ENCODE results near the gene TRMT1.

- TF ChIP-seq, protein P1, sequence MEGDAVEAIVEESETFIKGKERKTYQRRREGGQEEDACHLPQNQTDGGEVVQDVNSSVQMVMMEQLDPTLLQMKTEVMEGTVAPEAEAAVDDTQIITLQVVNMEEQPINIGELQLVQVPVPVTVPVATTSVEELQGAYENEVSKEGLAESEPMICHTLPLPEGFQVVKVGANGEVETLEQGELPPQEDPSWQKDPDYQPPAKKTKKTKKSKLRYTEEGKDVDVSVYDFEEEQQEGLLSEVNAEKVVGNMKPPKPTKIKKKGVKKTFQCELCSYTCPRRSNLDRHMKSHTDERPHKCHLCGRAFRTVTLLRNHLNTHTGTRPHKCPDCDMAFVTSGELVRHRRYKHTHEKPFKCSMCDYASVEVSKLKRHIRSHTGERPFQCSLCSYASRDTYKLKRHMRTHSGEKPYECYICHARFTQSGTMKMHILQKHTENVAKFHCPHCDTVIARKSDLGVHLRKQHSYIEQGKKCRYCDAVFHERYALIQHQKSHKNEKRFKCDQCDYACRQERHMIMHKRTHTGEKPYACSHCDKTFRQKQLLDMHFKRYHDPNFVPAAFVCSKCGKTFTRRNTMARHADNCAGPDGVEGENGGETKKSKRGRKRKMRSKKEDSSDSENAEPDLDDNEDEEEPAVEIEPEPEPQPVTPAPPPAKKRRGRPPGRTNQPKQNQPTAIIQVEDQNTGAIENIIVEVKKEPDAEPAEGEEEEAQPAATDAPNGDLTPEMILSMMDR (IDR thresholded peaks at IDR 0.05; ENCODE audit: low read length) = no peak
- TF ChIP-seq EZH2 (IDR thresholded peaks at IDR 0.05; ENCODE audit: borderline replicate concordance, low read length) = no peak
These were observed 21.2 kb downstream of the TRMT1 start for GRCh38 chr19:13095393-13095784.
